ENCODE results near the gene ANGPTL8. TPM values are rescaled to one million over a fixed set of nuclear protein-coding genes. Genes with fewer than 3 reads are reported as not detected.

Gene ANGPTL8
- total and polyA plus RNA-seq, 2 donors (not counting 3 experiments of a cell fraction or from before 2014, with no cell fraction given), result not detected

GRCh38 chr19:11273296-11273695, 33.9 kb downstream of the ANGPTL8 start:
- POLR2A ChIA-PET, result interaction anchor here (0.6 to 1.1 kb wide), 2 partner anchors 17 to 373 kb away, joined by 3 read pairs; no protein-coding TSS in a partner anchor
- no peak overlapping the region for H2AFZ ChIP-seq (ENCODE audit: low read depth, low read length)
- H3K9me1 ChIP-seq (replicated peaks; ENCODE audit: control insufficient read depth, extremely low read depth, insufficient read depth, low read length), result no peaks in the 10 kb centered on the region
- no peak overlapping the region for H3K4me2 ChIP-seq (ENCODE audit: insufficient read depth, low read length)
- TF ChIP-seq MYC (IDR thresholded peaks at IDR 0.05; ENCODE audit: low read depth, low read length) (no peak), POLR2A (IDR thresholded peaks at IDR 0.05; ENCODE audit: low read depth, low read length) (no peak)
- DNase-seq (ENCODE audit: low read depth, low spot score), result no peak
- intact Hi-C loops (cut with micrococcal nuclease), result no loop called here
- no peaks in the 10 kb centered on the region for H3K9me3 ChIP-seq (replicated peaks; ENCODE audit: control insufficient read depth, insufficient read depth, low read length)
- no peaks in the 10 kb centered on the region for H3K36me3 ChIP-seq (ENCODE audit: control insufficient read depth in 2 of 2, extremely low read depth in 1 of 2, insufficient read depth in 2 of 2, low read length in 2 of 2)
- H3K4me1 ChIP-seq (ENCODE audit: control insufficient read depth, extremely low read depth, insufficient read depth, low read length), result peaks cover 21% of the 10 kb centered on the region
- no peaks in the 10 kb centered on the region for H4K20me1 ChIP-seq (replicated peaks; ENCODE audit: control insufficient read depth, extremely low read depth, insufficient read depth, low read length)
- H3K4me3 ChIP-seq (replicated peaks in 1 of 3; ENCODE audit: insufficient read depth in 1 of 3, low read depth in 1 of 3, low read length in 3 of 3), result no peak overlapping the region
- no peaks in the 10 kb centered on the region for H3K79me2 ChIP-seq (ENCODE audit: control insufficient read depth, insufficient read depth, low read length)
- FAIRE-seq, result no peak
- BruUV-seq (replicated peaks), result no TSS peak
- H3K27ac ChIP-seq (ENCODE audit: insufficient read depth, low read depth, low read length), result no peak overlapping the region
- dilution Hi-C loops (cut with MboI; ENCODE audit: extremely low pct_ligation_motif_present, low sequenced_read_pairs), result no loop called here
- H3K27me3 ChIP-seq (ENCODE audit: control insufficient read depth in 2 of 2, insufficient read depth in 2 of 2, low read length in 2 of 2), result no peaks in the 10 kb centered on the region
- CTCF ChIA-PET, result interaction anchor here (1.4 to 3.1 kb wide), 3 partner anchors 13 to 30 kb away, joined by 3 to 17 read pairs (median 4); no protein-coding TSS in a partner anchor
- H3K9ac ChIP-seq (replicated peaks; ENCODE audit: extremely low read depth, insufficient read depth, low read length), result no peak overlapping the region

GRCh38 chr19:11273989-11274388, 34.6 kb downstream of the ANGPTL8 start:
- CTCF ChIA-PET, result interaction anchor here (1.3 to 3.1 kb wide), 2 partner anchors 12 to 14 kb away, joined by 4 to 17 read pairs; no protein-coding TSS in a partner anchor
- H3K27ac ChIP-seq (ENCODE audit: insufficient read depth, low read depth, low read length), result no peak overlapping the region
- no peaks in the 10 kb centered on the region for H3K27me3 ChIP-seq (ENCODE audit: control insufficient read depth in 2 of 2, insufficient read depth in 2 of 2, low read length in 2 of 2)
- H3K9me3 ChIP-seq (replicated peaks; ENCODE audit: control insufficient read depth, insufficient read depth, low read length), result no peaks in the 10 kb centered on the region
- no peak overlapping the region for H2AFZ ChIP-seq (ENCODE audit: low read depth, low read length)
- DNase-seq (ENCODE audit: low read depth, low spot score), result no peak
- no TSS peak for BruUV-seq (replicated peaks)
- no peaks in the 10 kb centered on the region for H4K20me1 ChIP-seq (replicated peaks; ENCODE audit: control insufficient read depth, extremely low read depth, insufficient read depth, low read length)
- no peaks in the 10 kb centered on the region for H3K36me3 ChIP-seq (ENCODE audit: control insufficient read depth in 2 of 2, extremely low read depth in 1 of 2, insufficient read depth in 2 of 2, low read length in 2 of 2)
- intact Hi-C loops (cut with micrococcal nuclease) (no loop called here), dilution Hi-C loops (cut with MboI; ENCODE audit: extremely low pct_ligation_motif_present, low sequenced_read_pairs) (no loop called here)
- H3K4me1 ChIP-seq (ENCODE audit: control insufficient read depth, extremely low read depth, insufficient read depth, low read length), result peaks cover 16% of the 10 kb centered on the region
- H3K9me1 ChIP-seq (replicated peaks; ENCODE audit: control insufficient read depth, extremely low read depth, insufficient read depth, low read length), result no peaks in the 10 kb centered on the region
- TF ChIP-seq EZH2 (IDR thresholded peaks at IDR 0.05; ENCODE audit: borderline replicate concordance, low read depth, low read length, severe bottlenecking) (no peak), POLR2AphosphoS5 (IDR thresholded peaks at IDR 0.05; ENCODE audit: insufficient read depth, low read depth, low read length) (no peak), JUN (IDR thresholded peaks at IDR 0.05; ENCODE audit: borderline replicate concordance, insufficient read depth, insufficient read length, low read depth) (no peak), GATA2 (IDR thresholded peaks at IDR 0.05; ENCODE audit: insufficient read depth, insufficient read length, low read depth, low read length) (no peak), MYC (IDR thresholded peaks at IDR 0.05; ENCODE audit: low read depth, low read length) (no peak)
- TF ChIP-seq, protein P1, sequence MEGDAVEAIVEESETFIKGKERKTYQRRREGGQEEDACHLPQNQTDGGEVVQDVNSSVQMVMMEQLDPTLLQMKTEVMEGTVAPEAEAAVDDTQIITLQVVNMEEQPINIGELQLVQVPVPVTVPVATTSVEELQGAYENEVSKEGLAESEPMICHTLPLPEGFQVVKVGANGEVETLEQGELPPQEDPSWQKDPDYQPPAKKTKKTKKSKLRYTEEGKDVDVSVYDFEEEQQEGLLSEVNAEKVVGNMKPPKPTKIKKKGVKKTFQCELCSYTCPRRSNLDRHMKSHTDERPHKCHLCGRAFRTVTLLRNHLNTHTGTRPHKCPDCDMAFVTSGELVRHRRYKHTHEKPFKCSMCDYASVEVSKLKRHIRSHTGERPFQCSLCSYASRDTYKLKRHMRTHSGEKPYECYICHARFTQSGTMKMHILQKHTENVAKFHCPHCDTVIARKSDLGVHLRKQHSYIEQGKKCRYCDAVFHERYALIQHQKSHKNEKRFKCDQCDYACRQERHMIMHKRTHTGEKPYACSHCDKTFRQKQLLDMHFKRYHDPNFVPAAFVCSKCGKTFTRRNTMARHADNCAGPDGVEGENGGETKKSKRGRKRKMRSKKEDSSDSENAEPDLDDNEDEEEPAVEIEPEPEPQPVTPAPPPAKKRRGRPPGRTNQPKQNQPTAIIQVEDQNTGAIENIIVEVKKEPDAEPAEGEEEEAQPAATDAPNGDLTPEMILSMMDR (IDR thresholded peaks at IDR 0.05; ENCODE audit: extremely low read depth in 1 of 2, insufficient read depth in 1 of 2, low read depth in 1 of 2, low read length in 2 of 2), result no peak
- POLR2A ChIA-PET, result interaction anchor here (0.6 to 1.1 kb wide), 3 partner anchors 18 to 374 kb away, joined by 3 to 8 read pairs (median 3); no protein-coding TSS in a partner anchor
- no peak overlapping the region for H3K4me2 ChIP-seq (ENCODE audit: insufficient read depth, low read length)
- no peak overlapping the region for H3K9ac ChIP-seq (replicated peaks; ENCODE audit: extremely low read depth, insufficient read depth, low read length)
- no peak for FAIRE-seq
- no peak overlapping the region for H3K4me3 ChIP-seq (replicated peaks in 1 of 3; ENCODE audit: insufficient read depth in 1 of 3, low read depth in 1 of 3, low read length in 3 of 3)
- H3K79me2 ChIP-seq (ENCODE audit: control insufficient read depth, insufficient read depth, low read length), result no peaks in the 10 kb centered on the region
